BJ (cell line): ENCODE measurements around the gene EVC. TPM values are rescaled to one million over a fixed set of nuclear protein-coding genes. Genes with fewer than 3 reads are reported as not detected.

ENCODE experiments used
- CTCF ChIA-PET: fragments of 350-600 bp; formaldehyde crosslinking; extraction: SDS; loops from one replicate; lab custom pipeline; 2021; ENCODE audit warnings: antibody characterized with exemption, inconsistent platforms; lab: Yijun Ruan, JAX
- POLR2A ChIA-PET: fragments of 300-600 bp; sonication (Branson Sonifier 250); formaldehyde crosslinking; extraction: SDS; loops from one replicate; lab custom pipeline; 2021; ENCODE audit warnings: antibody characterized with exemption; lab: Charles Lee
- DNase-seq: peaks from one replicate; pipeline ENCODE4 v3.0.0-alpha.2; 2011; ENCODE audit warnings: low read depth
- H3K27me3 ChIP-seq: 2 replicates; pipeline ENCODE4 v1.6.0; 2011; ENCODE audit warnings: low read length; ENCODE audit not compliant: control insufficient read depth, insufficient read depth
- H3K36me3 ChIP-seq: 2 replicates; pipeline ENCODE4 v1.5.1; 2011; ENCODE audit warnings: low read length; ENCODE audit not compliant: control insufficient read depth, insufficient read depth
- H3K4me3 ChIP-seq: 2 replicates; pipeline ENCODE4 v1.5.1; 2011; ENCODE audit warnings: low read depth, mild to moderate bottlenecking, control low read depth, low read length
- polyA plus RNA-seq: library from polyadenylated mRNA; depleted of rRNA; stranded (reverse); fragments of >200 nt; gene quantifications from 2 replicates; pipeline ENCODE4 v1.2.3, GENCODE V29; 2011
- TF ChIP-seq, protein P1 (sequence below): IDR thresholded peaks from 2 replicates; pipeline ENCODE4 v1.5.1; 2011; ENCODE audit warnings: low read depth, mild to moderate bottlenecking, control low read depth, inconsistent platforms, low read length, moderate library complexity; ENCODE audit not compliant: insufficient read depth

The EVC gene
- polyA plus RNA-seq, 1 experiment = 12.8 TPM

DNA sequence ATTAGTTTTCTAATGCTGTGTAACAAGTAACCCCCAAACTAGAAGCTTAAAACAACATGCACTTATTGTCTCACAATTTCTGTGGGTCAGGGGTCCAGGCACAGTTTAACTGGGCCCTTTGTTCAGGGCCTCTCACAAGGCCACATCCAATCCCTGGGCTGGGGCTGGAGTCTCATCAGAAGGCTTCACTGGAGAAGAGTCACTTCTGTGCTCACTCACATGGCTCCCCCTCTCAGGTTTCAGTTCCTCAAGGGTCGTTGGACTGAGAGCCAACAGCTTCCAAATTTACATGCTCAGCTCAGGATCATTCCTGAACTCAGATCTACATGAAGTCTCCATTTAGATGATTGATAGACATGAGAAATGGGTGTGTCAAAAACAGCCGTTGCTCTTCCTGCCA, 77.1 kb downstream of the EVC start:
- ChIA-PET POLR2A (no interaction called here), CTCF (interaction anchor here (1.0 kb wide), 1 partner anchor 35 kb away, joined by 3 read pairs; no protein-coding TSS in a partner anchor)
- TF ChIP-seq, protein P1, sequence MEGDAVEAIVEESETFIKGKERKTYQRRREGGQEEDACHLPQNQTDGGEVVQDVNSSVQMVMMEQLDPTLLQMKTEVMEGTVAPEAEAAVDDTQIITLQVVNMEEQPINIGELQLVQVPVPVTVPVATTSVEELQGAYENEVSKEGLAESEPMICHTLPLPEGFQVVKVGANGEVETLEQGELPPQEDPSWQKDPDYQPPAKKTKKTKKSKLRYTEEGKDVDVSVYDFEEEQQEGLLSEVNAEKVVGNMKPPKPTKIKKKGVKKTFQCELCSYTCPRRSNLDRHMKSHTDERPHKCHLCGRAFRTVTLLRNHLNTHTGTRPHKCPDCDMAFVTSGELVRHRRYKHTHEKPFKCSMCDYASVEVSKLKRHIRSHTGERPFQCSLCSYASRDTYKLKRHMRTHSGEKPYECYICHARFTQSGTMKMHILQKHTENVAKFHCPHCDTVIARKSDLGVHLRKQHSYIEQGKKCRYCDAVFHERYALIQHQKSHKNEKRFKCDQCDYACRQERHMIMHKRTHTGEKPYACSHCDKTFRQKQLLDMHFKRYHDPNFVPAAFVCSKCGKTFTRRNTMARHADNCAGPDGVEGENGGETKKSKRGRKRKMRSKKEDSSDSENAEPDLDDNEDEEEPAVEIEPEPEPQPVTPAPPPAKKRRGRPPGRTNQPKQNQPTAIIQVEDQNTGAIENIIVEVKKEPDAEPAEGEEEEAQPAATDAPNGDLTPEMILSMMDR = no peak
- peaks cover 19% of the 10 kb centered on the region for H3K36me3 ChIP-seq
- no peak for DNase-seq
- no peaks in the 10 kb centered on the region for H3K27me3 ChIP-seq
- no peak overlapping the region for H3K4me3 ChIP-seq

DNA sequence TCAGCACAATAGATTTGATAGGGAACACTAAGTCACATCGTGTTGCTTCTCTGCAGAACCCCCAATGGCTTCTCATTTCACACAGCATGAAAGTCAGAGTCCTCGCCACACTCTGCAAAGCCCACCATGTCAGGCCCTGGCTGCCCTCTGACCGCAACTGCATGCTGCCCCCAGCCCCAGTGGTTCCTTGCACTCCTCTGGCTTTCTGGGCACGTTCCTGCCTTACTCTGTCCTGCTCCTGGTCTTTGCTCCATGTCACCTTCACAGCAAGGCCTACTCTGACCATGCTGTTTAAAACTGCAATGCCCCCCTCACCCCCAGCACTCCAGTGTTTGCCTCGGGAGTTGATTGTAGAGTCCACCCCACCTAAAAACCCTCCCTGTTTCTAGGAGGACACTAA, 78.1 kb downstream of the EVC start:
- H3K36me3 ChIP-seq = peaks cover 16% of the 10 kb centered on the region
- ChIA-PET POLR2A (no interaction called here), CTCF (interaction anchor here (1.0 to 2.4 kb wide), 2 partner anchors 24 to 36 kb away, joined by 3 to 8 read pairs; no protein-coding TSS in a partner anchor)
- no peak for DNase-seq
- H3K4me3 ChIP-seq = no peak overlapping the region
- no peaks in the 10 kb centered on the region for H3K27me3 ChIP-seq
- TF ChIP-seq, protein P1 = no peak

DNA sequence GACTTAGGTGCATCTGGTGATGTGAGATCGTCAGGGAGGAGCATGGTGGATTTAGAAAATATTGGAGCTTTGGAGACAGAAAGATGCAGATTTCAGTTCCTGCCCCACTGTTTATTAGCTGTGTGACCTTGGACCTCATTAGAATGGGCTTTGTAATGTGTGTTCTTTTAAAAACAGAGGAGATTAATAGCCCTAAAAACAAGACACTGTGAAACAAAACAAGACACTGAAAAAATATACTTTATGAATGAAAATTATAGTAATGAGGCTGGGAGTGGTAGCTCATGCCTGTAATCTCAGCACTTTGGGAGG, 79.5 kb downstream of the EVC start:
- POLR2A ChIA-PET = no interaction called here
- TF ChIP-seq, protein P1 = no peak
- Histone ChIP-seq H3K4me3 (no peak overlapping the region), H3K27me3 (no peaks in the 10 kb centered on the region), H3K36me3 (peaks cover 19% of the 10 kb centered on the region)
- CTCF ChIA-PET = interaction anchor here (0.7 to 2.4 kb wide), 28 partner anchors 8 to 752 kb away, joined by 3 to 18 read pairs (median 4); partner anchors contain the start of genes EVC2 and STK32B
- DNase-seq = no peak

DNA sequence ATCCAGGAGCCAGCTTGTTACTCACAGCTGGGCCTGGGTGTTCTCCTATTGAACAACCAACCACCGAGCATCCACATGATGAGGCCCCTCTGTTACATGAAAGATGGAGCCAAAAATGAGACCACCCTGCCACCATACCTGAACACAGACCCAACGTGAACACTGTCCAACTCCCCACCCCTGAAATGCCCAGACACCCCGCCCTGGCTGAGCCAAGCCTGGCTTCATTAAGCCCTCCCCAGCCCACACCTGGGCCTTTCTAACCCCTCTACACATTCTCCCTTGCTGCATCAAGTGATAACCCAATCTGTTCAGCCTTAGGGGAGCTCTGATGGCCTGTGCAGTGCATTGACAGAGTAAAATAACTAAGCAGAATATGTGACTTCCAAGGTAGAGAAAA, 80.7 kb downstream of the EVC start:
- DNase-seq = no peak
- H3K27me3 ChIP-seq = no peaks in the 10 kb centered on the region
- H3K4me3 ChIP-seq = no peak overlapping the region
- CTCF ChIA-PET = interaction anchor here (0.6 to 2.4 kb wide), 7 partner anchors 12 to 158 kb away, joined by 3 to 18 read pairs (median 5); partner anchors contain the start of gene EVC2
- POLR2A ChIA-PET = no interaction called here
- peaks cover 21% of the 10 kb centered on the region for H3K36me3 ChIP-seq
- TF ChIP-seq, protein P1 = no peak

DNA sequence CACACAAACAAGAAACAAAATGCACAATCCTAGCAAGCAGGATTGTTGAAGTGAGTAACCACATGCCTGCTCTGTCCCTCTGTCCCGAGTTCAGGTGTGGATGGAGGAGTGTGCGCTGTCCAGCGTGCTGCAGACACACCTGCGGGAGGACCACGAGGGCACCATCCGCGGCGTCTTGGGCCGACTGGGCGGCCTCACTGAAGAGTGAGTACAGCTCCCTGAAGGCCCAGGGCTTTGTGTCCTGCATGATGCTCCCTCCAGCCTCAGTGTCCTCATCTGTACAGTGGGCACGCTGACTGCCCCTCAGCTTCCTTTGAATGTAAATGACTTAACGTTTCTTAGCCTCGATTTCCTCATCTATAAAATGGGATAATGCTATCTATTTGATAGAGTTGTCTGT, 82.5 kb downstream of the EVC start:
- POLR2A ChIA-PET = no interaction called here

More for the DNA sequence above, 82.5 kb downstream of the EVC start:
- Histone ChIP-seq H3K27me3 (no peaks in the 10 kb centered on the region), H3K4me3 (no peak overlapping the region), H3K36me3 (peaks cover 28% of the 10 kb centered on the region)
- CTCF ChIA-PET = interaction anchor here (1.0 kb wide), 1 partner anchor 19 kb away, joined by 3 read pairs; no protein-coding TSS in a partner anchor
- TF ChIP-seq, protein P1 = no peak
- DNase-seq = no peak
